Gastrocnemius medialis (tissue), 4 donors: ENCODE results near the gene FIGNL1.

Experiments
- CTCF ChIP-seq, 5 experiments: fragments of 450-650 bp in 3 of 5; fragments of 200-600 bp in 2 of 5; sonication (generic) in 2 of 5; IDR thresholded peaks in 4 of 5; conservative IDR thresholded peaks in 1 of 5; 1 replicate in 4 of 5; 2 replicates in 1 of 5; pipeline ENCODE4 v1.5.1; 2016 to 2019; ENCODE audit warnings: antibody characterized with exemption in 5 of 5, mild to moderate bottlenecking in 3 of 5, moderate library complexity in 3 of 5
- POLR2A ChIP-seq, 2 donors: fragments of 450-650 bp; IDR thresholded peaks; one replicate each; pipeline ENCODE4 v1.6.1; 2017; ENCODE audit warnings: antibody characterized with exemption in 2 of 2, mild to moderate bottlenecking in 2 of 2, moderate library complexity in 2 of 2

DNA sequence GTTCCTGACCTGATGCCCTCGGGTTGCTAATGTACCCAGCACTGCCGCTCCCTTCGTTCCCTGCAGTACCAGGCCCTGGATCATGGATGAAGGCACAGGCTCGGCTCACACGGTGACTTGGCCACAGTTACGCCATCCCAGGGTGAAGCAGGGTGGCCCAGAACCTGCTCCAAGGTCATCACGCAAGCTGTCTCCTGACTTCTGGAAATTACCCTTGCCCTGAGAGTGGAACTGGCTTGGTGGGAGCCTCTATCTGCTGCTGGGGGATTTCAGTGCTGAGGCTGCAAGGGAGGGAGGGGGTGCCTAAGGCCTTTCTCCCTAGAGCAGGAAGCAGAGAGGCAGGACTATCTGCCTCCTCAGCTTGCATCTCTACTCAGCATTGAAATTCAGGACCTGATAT is 36.6 kb downstream of the FIGNL1 start:
- no peak for TF ChIP-seq CTCF (IDR thresholded peaks at IDR 0.05 in 4 of 5, conservative IDR thresholded peaks at IDR 0.05 in 1 of 5)
- TF ChIP-seq POLR2A (IDR thresholded peaks at IDR 0.05), result no peak
